GM12874 (cell line): ENCODE data around the gene PTX4.

Source experiments
- CTCF ChIP-seq: IDR thresholded peaks from 2 replicates; pipeline ENCODE4 v1.5.1; 2011; ENCODE audit warnings: low read depth, mild to moderate bottlenecking, control low read depth, low read length, moderate library complexity; ENCODE audit not compliant: insufficient read depth

PTX4 gene

GRCh38 chr16:1502092-1503004 lies 13.6 kb upstream of the PTX4 start:
- no peak for TF ChIP-seq CTCF

- TF ChIP-seq CTCF, result no peak
Observed at GRCh38 chr16:1501630-1502029, 12.9 kb upstream of the PTX4 start.

- no peak for TF ChIP-seq CTCF
Observed at GRCh38 chr16:1500465-1501150, 11.9 kb upstream of the PTX4 start.

- no peak for TF ChIP-seq CTCF
Observed at GRCh38 chr16:1499756-1500464, 11.2 kb upstream of the PTX4 start.

GRCh38 chr16:1498899-1499676 lies 10.3 kb upstream of the PTX4 start:
- TF ChIP-seq CTCF, result no peak

GRCh38 chr16:1497014-1497598 lies 8.4 kb upstream of the PTX4 start:
- no peak for TF ChIP-seq CTCF
